GM12878 (cell line): Measurements from ENCODE around the gene CYB5D1. TPM values are rescaled to one million over a fixed set of nuclear protein-coding genes. Genes with fewer than 3 reads are reported as not detected.

Experiments
- ATAC-seq: fragments of 200-7000 bp; cut with Tn5 transposase; 3 replicates; pipeline ENCODE4 v1.9.1; 2020; ENCODE audit warnings: mild to moderate bottlenecking, moderate library complexity
- BruUV-seq: library from RNA; stranded (reverse); fragments of 400-500 nt; replicated peaks from 2 replicates; lab custom pipeline; 2021; lab: Mats Ljungman, UMichigan
- CTCF ChIA-PET: fragments of 300-600 bp; sonication (Branson Sonifier 250); formaldehyde crosslinking; extraction: SDS; loops from one replicate; lab custom pipeline; 2021; ENCODE audit warnings: inconsistent platforms; lab: Yijun Ruan, JAX
- POLR2A ChIA-PET: fragments of 350-600 bp; formaldehyde crosslinking; extraction: SDS; loops from one replicate; lab custom pipeline; 2021; ENCODE audit warnings: inconsistent platforms; lab: Charles Lee
- RAD21 ChIA-PET: fragments of 300-600 bp; sonication (Branson Sonifier 250); formaldehyde crosslinking; loops from one replicate; lab custom pipeline; 2023; ENCODE audit warnings: antibody characterized with exemption; ENCODE audit not compliant: unreplicated experiment; lab: Charles Lee
- SMC1A ChIA-PET: fragments of 300-600 bp; sonication (Branson Sonifier 250); formaldehyde crosslinking; loops from one replicate; lab custom pipeline; 2023; ENCODE audit not compliant: unreplicated experiment, uncharacterized antibody; lab: Charles Lee
- DNase-seq: peaks from one replicate; pipeline ENCODE4 v3.0.0-alpha.2; 2011; ENCODE audit warnings: low read depth, low spot score
- FAIRE-seq: peaks from 3 replicates; lab custom pipeline; 2011; peaks lifted over from hg19 to GRCh38; lab: Jason Lieb, UNC
- H2AFZ ChIP-seq: 2 replicates; pipeline ENCODE4 v1.6.0; 2011; ENCODE audit warnings: low read depth, low read length, control low read depth; ENCODE audit not compliant: control insufficient read depth
- H3K27ac ChIP-seq: 2 replicates; pipeline ENCODE4 v1.5.1; 2011; ENCODE audit warnings: control low read depth; ENCODE audit not compliant: control insufficient read depth, insufficient read depth
- H3K27me3 ChIP-seq, 2 experiments: replicated peaks in 1 of 2; 2 replicates each; pipeline versions ENCODE4 v1.6.0 to v1.6.1; 2011; ENCODE audit warnings: low read length in 1 of 2; ENCODE audit not compliant: control insufficient read depth in 2 of 2, insufficient read depth in 2 of 2
- H3K36me3 ChIP-seq, 2 experiments: 2 replicates each; pipeline ENCODE4 v1.5.1; 2011; ENCODE audit warnings: low read length in 1 of 2; ENCODE audit not compliant: control insufficient read depth in 2 of 2, insufficient read depth in 2 of 2
- H3K4me1 ChIP-seq: 2 replicates; pipeline ENCODE4 v1.6.1; 2011; ENCODE audit warnings: mild to moderate bottlenecking, low read length, moderate library complexity, mixed read lengths; ENCODE audit not compliant: control insufficient read depth, insufficient read depth
- H3K4me2 ChIP-seq: 2 replicates; pipeline ENCODE4 v1.6.0; 2011; ENCODE audit warnings: control low read depth; ENCODE audit not compliant: control insufficient read depth, insufficient read depth
- H3K4me3 ChIP-seq: fragments of 200-600 bp; sonication (generic); 2 replicates; pipeline ENCODE4 v1.5.1; 2016
- H3K79me2 ChIP-seq: 2 replicates; pipeline ENCODE4 v1.6.0; 2011; ENCODE audit warnings: low read length; ENCODE audit not compliant: control insufficient read depth, insufficient read depth
- H3K9ac ChIP-seq: 2 replicates; pipeline ENCODE4 v1.8.0; 2011; ENCODE audit warnings: low read length, control low read depth, mixed read lengths; ENCODE audit not compliant: control insufficient read depth, insufficient read depth
- H3K9me3 ChIP-seq: replicated peaks from 3 replicates; pipeline ENCODE4 v1.5.1; 2011; ENCODE audit warnings: mild to moderate bottlenecking, low read length; ENCODE audit not compliant: control insufficient read depth, insufficient read depth
- H4K20me1 ChIP-seq: 2 replicates; pipeline ENCODE4 v1.6.0; 2011; ENCODE audit not compliant: control insufficient read depth, insufficient read depth
- ATF3 ChIP-seq: IDR thresholded peaks from 2 replicates; pipeline ENCODE4 v1.6.1; 2011; ENCODE audit warnings: low read depth, mild to moderate bottlenecking, low read length, moderate library complexity, borderline replicate concordance; ENCODE audit errors: extremely low read depth
- KDM1A ChIP-seq: fragments of 200-600 bp; sonication (generic); IDR thresholded peaks from 2 replicates; pipeline ENCODE4 v1.6.1; 2016; ENCODE audit warnings: borderline replicate concordance
- MTA3 ChIP-seq: IDR thresholded peaks from 2 replicates; pipeline ENCODE4 v1.6.1; 2012; ENCODE audit warnings: low read length, inconsistent platforms, borderline replicate concordance
- ZNF274 ChIP-seq: IDR thresholded peaks from one replicate; pipeline ENCODE4 v1.8.0; 2011; ENCODE audit not compliant: insufficient read length, insufficient read depth
- ZNF592 ChIP-seq: fragments of 450-650 bp; IDR thresholded peaks from 2 replicates; pipeline ENCODE4 v1.6.1; 2017; ENCODE audit warnings: mild to moderate bottlenecking, moderate library complexity
- ZZZ3 ChIP-seq: IDR thresholded peaks from 2 replicates; pipeline ENCODE4 v1.6.1; 2011; ENCODE audit warnings: low read depth; ENCODE audit not compliant: control insufficient read depth, insufficient read length
- WGBS: methylation state at CpG from one replicate; pipeline ENCODE4 v1.1.6; 2016; ENCODE audit warnings: low lambda C conversion rate; ENCODE audit not compliant: insufficient replicate concordance, insufficient coverage; ENCODE audit errors: missing lambda C conversion rate; 5-methylcytosine and 5-hydroxymethylcytosine counted together
- in situ Hi-C: fragments of 300-500 bp; cut with MboI; formaldehyde crosslinking; loops from 9 replicates; pipeline ENCODE4 v1.14.3; 2018; ENCODE audit warnings: mixed read lengths
- intact Hi-C: fragments of 100-400 bp; cut with micrococcal nuclease; formaldehyde crosslinking; loops from one replicate; pipeline ENCODE4 v1.14.2; 2022; ENCODE audit not compliant: unreplicated experiment
- polyA plus RNA-seq, 11 experiments: library from polyadenylated mRNA; depleted of rRNA in 4 of 11; unstranded in 6 of 11; stranded (reverse) in 5 of 11; fragments of >200 nt; fragmentation: Nextera tagmentation in 4 of 11; fragmentation: Illumina TruSeq in 1 of 11; extraction: Ambion mirVana in 4 of 11; extraction: Trizol in 1 of 11; gene quantifications; 1 replicate in 1 of 11; 2 replicates in 10 of 11; pipeline versions ENCODE4 v1.2.1 to v1.2.3, GENCODE V29; 2011 to 2016; ENCODE audit warnings: inconsistent platforms in 2 of 11, missing spikeins in 2 of 11, low read depth in 1 of 11
- total RNA-seq, 4 experiments: library from RNA; depleted of rRNA in 3 of 4; stranded (reverse); fragments of >200 nt in 3 of 4; fragmentation: Illumina TruSeq in 1 of 4; extraction: Trizol in 1 of 4; gene quantifications; 2 replicates each; pipeline versions ENCODE4 v1.2.1 to v1.2.3, GENCODE V29; 2013 to 2021

The CYB5D1 gene
- total and polyA plus RNA-seq, 10 of the 15 experiments (the other 5 are each of a cell fraction or from before 2014, with no cell fraction given), result 1.6 to 8.7 (median 6.4) TPM

GRCh38 chr17:7818746-7819645 lies 38.8 kb upstream of the CYB5D1 start (continued):
- TF ChIP-seq ZNF592, result no peak
- no peak for TF ChIP-seq KDM1A
- no peak for TF ChIP-seq ZNF274
- TF ChIP-seq ZZZ3, result no peak

GRCh38 chr17:7820231-7820630 lies 37.6 kb upstream of the CYB5D1 start:
- no peaks in the 10 kb centered on the region for H3K9me3 ChIP-seq
- intact Hi-C loops, result loop anchor here (10.0 kb wide), 1 partner anchor 75 kb away; no protein-coding TSS in a partner anchor
- POLR2A ChIA-PET, result no interaction called here
- no peak for DNase-seq
- H3K79me2 ChIP-seq, result no peaks in the 10 kb centered on the region
- BruUV-seq, result no TSS peak
- no peak overlapping the region for H3K9ac ChIP-seq
- H3K27ac ChIP-seq, result no peak overlapping the region
- no peaks in the 10 kb centered on the region for H3K36me3 ChIP-seq
- no peak overlapping the region for H3K4me3 ChIP-seq
- CTCF ChIA-PET, result interaction anchor here (1.7 to 1.9 kb wide), 3 partner anchors 12 to 237 kb away, joined by 4 to 8 read pairs (median 5); no protein-coding TSS in a partner anchor
- RAD21 ChIA-PET, result interaction anchor here (0.9 to 2.1 kb wide), 2 partner anchors 77 to 168 kb away, joined by 3 to 9 read pairs; no protein-coding TSS in a partner anchor
- FAIRE-seq, result no peak
- in situ Hi-C loops, result loop anchor here (5.0 kb wide), 1 partner anchor 167 kb away; no protein-coding TSS in a partner anchor
- TF ChIP-seq MTA3, result no peak
- TF ChIP-seq ATF3, result no peak
- peaks cover 0 to 2% of the 10 kb centered on the region in 2 experiments; a peak in 2 of 4 replicates for H3K27me3 ChIP-seq
- SMC1A ChIA-PET, result interaction anchor here (0.6 to 2.3 kb wide), 3 partner anchors 13 to 77 kb away, joined by 3 to 6 read pairs (median 5); no protein-coding TSS in a partner anchor
- H2AFZ ChIP-seq, result no peak overlapping the region
- no peaks in the 10 kb centered on the region for H3K4me1 ChIP-seq
- no peak overlapping the region for H3K4me2 ChIP-seq
- ATAC-seq, result no peak
- H4K20me1 ChIP-seq, result no peaks in the 10 kb centered on the region
- WGBS, result 17% methylated on average over 5 of the region's 5 CpGs
